ENCODE data around the gene SPATA3.
A peak's percentile ranks its signal among the peaks of the same experiment; 100 is the strongest.

SPATA3 gene

GRCh38 chr2:231029563-231029962 is 33.6 kb downstream of the SPATA3 start:
- DNase-seq (ENCODE audit: low spot score) = no peak

DNA sequence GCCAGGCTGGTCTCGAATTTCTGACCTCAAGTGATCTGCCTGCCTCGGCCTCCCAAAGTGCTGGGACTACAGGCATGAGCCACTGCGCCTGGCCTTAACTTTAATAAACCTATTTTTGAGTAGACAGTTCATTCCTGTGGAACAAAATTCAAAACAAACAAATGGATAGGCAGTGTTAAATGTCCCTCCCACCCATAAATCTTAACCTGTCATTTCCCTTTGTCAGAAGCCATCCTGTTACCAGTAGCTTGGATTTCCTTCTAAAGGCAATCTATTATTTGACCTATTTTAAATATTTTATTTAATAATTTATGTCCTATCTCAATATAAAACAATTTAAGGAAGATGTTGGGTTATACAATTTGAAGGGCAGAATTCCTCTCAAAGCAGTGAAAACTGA is 34.8 kb downstream of the SPATA3 start:
- DNase-seq (ENCODE audit: low spot score) = no peak

- DNase-seq (ENCODE audit: low spot score) = no peak
Measured at GRCh38 chr2:231032575-231033140, 36.7 kb downstream of the SPATA3 start.

- no peak for DNase-seq (ENCODE audit: low spot score)
Measured at GRCh38 chr2:231033147-231034132, 37.5 kb downstream of the SPATA3 start.

GRCh38 chr2:231034291-231034882 is 38.5 kb downstream of the SPATA3 start:
- DNase-seq (ENCODE audit: low spot score) = no peak

DNA sequence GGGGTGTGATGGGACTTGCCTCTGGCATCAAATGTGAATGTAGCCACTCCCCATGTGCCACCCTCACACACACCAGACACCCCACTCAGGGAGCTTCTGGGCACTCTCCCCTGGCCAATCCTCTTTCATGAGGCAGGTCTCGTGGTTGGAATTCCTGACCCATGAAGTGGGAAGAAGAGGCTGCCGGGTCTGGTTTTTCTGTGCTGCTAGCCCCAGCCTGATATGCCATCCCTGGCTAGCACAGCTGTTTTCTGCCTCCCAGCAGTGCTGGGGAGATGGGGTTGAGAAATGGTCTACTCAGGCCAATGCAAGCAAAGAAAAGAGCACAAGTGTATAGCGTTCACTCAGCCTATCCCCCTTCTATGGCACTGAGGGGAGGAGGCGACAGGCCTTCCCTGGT is 40.2 kb downstream of the SPATA3 start:
- DNase-seq (ENCODE audit: low spot score) = no peak

- DNase-seq (ENCODE audit: low spot score) = no peak
Measured at GRCh38 chr2:231036578-231037106, 40.7 kb downstream of the SPATA3 start.

- peak; percentile 84 for DNase-seq (ENCODE audit: low spot score)
Measured at GRCh38 chr2:231037202-231037730, 41.3 kb downstream of the SPATA3 start, which contains the start of gene C2orf72. TSS of gene C2orf72 (plus strand) at chr2:231037523. CDS start at chr2:231037566, 43 bp downstream.

- peak; percentile 79 for DNase-seq (ENCODE audit: low spot score)
Measured at GRCh38 chr2:231037731-231038482, 42.0 kb downstream of the SPATA3 start.

GRCh38 chr2:231038483-231039293 is 42.8 kb downstream of the SPATA3 start:
- peak; percentile 24 for DNase-seq (ENCODE audit: low spot score)

DNA sequence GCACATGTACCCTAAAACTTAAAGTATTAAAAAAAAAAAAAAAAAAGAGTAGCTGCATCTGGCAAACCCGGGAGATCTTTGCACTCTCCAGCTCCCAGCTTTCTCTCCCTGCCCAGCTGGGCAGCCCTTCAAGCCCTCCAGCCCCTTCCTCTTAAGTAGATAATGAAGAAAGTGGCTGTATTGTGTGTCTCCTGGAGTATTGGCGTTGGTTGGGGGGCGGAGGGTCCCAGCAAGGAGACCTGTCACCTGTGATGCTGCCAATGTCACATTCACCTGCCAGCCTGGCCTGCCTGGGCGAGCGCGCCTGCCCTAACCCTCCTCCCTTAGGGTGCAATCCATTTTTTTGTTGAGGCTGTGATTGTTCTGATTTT is 43.4 kb downstream of the SPATA3 start:
- no peak for DNase-seq (ENCODE audit: low spot score)

GRCh38 chr2:231039821-231040364 is 44.0 kb downstream of the SPATA3 start:
- no peak for DNase-seq (ENCODE audit: low spot score)

DNA sequence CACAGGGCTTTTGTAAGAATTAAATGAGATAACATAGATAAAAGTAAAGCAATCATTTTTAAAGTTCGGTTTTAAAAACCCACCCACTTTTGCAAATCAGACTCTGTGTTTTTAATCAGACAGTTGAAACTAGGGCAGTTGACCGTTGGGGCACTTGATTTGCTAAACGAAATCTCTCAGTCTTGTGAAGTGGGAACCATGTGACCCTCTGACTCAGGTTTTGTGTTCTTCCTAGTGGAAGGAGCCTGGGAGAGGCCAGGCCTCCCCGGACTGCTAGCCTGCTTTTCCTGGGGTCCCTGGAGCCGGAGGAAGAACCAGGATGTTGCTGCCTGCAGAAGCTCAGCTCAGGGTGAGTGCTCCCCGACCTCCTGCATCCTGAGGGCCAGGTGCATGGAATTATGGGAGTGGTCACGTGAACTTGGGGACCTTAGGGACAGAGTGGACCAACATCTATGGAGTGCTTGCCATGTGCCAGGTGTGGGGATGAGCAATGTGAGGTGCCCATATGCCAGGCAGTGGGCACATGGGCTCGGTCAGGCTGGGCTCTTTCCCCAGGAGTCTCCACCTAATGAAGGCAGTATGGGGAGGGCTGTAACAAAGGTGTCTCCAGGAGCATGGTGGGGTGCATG is 45.3 kb downstream of the SPATA3 start:
- DNase-seq (ENCODE audit: low spot score) = no peak

- no peak for DNase-seq (ENCODE audit: low spot score)
Measured at GRCh38 chr2:231043796-231044195, 47.9 kb downstream of the SPATA3 start.

DNA sequence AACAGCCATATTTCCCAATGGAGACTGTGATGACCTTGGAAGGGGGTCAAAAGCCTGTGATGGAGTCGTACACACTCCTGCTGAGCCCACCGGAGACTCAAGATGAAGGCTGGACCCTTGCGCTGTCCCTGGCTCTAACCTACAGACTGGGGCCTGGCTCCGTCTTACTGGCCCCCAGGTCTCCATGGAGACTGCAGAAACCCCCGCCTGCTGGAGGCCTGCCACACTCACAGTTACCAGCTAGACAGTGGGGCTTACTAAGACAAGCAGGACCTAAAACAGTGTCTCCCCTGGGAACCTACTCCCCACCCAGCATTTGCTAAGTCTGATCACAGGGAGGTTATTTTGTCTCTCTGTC is 51.0 kb downstream of the SPATA3 start:
- DNase-seq (ENCODE audit: low spot score) = no peak

- DNase-seq (ENCODE audit: low spot score) = no peak
Measured at GRCh38 chr2:231047274-231047922, 51.5 kb downstream of the SPATA3 start.

DNA sequence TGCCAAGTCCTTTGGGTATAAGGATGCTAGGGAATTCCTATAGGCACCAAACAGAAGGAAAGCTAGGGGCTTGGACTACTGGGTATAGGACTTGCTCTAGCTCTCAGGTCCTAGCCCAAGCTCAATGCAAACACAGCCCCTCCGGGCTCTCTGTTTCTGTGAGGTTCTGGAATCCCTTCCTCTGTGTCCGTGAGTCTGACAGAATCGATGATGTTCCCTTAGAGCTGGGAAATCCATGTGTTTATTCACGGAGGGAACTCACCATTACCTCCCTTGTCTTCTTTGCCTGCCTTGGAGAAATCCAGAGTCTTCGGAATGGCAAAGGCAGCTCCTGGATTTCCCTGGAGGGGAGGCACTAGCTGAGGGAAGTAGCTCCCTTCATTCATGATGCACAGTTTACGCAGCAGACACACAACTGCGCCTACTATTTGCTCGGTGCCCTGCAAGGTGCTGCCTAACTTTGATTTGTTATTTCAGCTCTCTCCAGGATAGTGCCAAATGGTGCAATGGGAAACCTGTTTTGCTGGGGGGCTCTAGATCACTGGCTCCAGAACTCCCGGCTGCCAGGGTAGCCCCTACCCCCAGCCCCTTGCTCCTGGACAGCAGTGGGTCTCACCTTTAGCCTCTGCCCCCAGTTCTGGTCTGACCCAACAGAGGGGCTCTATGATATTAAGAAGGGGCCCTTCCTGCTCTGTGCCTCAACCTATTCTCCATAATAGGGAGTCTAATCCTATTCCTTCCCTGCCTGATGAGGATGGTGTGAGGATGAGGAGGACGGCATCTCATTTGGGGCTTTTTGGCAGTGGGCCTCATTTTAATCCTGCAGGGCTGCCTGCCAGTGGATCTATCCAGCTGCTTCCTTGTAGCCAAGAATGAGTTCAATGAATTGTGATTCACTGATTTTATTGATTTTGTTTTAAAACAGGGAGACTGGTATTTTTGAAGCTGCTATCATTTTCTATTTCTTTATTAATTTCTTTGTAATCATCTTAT is 52.3 kb downstream of the SPATA3 start:
- DNase-seq (ENCODE audit: low spot score) = no peak

- no peak for DNase-seq (ENCODE audit: low spot score)
Measured at GRCh38 chr2:231049286-231050017, 53.5 kb downstream of the SPATA3 start.

Measured in iPS-NIHi11 (cell line).